ENCODE data around the gene BLOC1S1.

GRCh38 chr12:55736780-55737580 lies 21.1 kb downstream of the BLOC1S1 start:
- TF ChIP-seq CTCF (IDR thresholded peaks at IDR 0.05): peak; percentile 66 to 78 (median 77)
- TF ChIP-seq POLR2A (IDR thresholded peaks at IDR 0.05): no peak
